ENCODE data around the gene GADL1.

Gene GADL1

GRCh38 chr3:30677347-30677685 lies 217.1 kb downstream of the GADL1 start:
- DNase-seq (ENCODE audit: low read depth in 2 of 2), result no peak

DNA sequence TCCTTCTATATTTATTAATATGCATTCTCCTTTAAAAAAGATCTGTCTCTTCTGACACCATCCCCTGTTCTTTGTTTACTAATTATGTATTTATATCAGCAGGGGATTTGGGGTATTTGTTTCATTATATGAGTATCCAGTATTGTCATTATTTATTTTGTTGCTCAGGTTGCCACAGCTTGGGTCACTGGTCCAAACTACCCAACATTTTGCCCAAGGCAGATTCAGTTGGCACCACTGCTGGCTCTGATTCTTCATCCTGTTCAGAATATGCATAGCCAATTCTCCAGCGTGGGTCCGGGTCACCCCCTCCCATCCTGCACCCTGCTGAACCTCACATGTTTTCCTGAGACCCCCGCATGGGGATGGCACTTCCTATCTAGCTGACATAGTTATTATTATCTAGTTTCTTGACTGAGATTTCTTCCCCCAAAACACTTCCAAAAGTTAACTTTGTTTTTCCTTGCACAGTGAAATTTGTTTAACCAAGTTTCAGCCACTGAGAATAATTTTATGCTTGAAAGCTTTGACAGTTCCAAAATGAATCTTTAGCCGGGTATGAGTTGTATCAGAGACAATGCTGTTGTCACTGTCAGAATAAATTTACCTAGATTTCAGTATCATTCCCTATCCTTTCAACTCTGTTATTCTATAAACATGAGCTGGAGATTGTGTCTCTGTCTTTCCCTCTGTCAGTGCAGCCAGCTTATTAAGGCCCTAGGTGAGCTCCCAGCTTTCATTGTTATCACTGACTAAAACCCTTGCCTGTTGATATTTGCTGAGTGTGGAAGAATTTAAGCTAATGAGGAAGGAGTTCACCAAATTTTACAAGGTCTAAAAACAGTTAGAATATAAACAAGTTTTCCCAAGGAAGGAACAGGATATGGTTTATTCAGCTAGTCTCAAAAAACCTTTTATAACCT lies 217.8 kb downstream of the GADL1 start:
- no peak for DNase-seq (ENCODE audit: low read depth in 2 of 2)
